Endothelial cell of umbilical vein (primary cell): Measurements from ENCODE around the gene TSEN15. TPM values are rescaled to one million over a fixed set of nuclear protein-coding genes. Genes with fewer than 3 reads are reported as not detected.

Source experiments
- BruUV-seq: library from RNA; stranded (reverse); fragments of 400-500 nt; replicated peaks from 2 replicates; lab custom pipeline; 2021; lab: Mats Ljungman, UMichigan
- CTCF ChIA-PET: fragments of 300-600, 350-600 bp; sonication (Branson Sonifier 250); formaldehyde crosslinking; loops from one replicate; lab custom pipeline; 2021; ENCODE audit warnings: antibody characterized with exemption, inconsistent platforms; lab: Charles Lee
- POLR2A ChIA-PET: fragments of 300-600, 350-600 bp; sonication (Branson Sonifier 250); formaldehyde crosslinking; loops from one replicate; lab custom pipeline; 2021; ENCODE audit warnings: antibody characterized with exemption, inconsistent platforms; lab: Charles Lee
- DNase-seq: peaks from one replicate; pipeline ENCODE4 v3.0.0-alpha.2; 2011; ENCODE audit warnings: low read depth, low spot score
- FAIRE-seq: peaks from 2 replicates; lab custom pipeline; 2011; peaks lifted over from hg19 to GRCh38; lab: Jason Lieb, UNC
- H2AFZ ChIP-seq: 2 replicates; pipeline ENCODE4 v1.6.0; 2012; ENCODE audit warnings: low read depth, low read length, control low read depth, inconsistent platforms
- H3K27ac ChIP-seq: 2 replicates; pipeline ENCODE4 v1.5.1; 2011; ENCODE audit warnings: low read depth, mild to moderate bottlenecking, control low read depth, low read length, moderate library complexity; ENCODE audit not compliant: insufficient read depth
- H3K27me3 ChIP-seq, 2 experiments: 2 replicates each; pipeline versions ENCODE4 v1.6.0 to v1.6.1; 2011; ENCODE audit warnings: low read length in 2 of 2, mixed read lengths in 1 of 2; ENCODE audit not compliant: control insufficient read depth in 2 of 2, insufficient read depth in 2 of 2
- H3K36me3 ChIP-seq, 2 experiments: 2 replicates in 1 of 2; 3 replicates in 1 of 2; pipeline ENCODE4 v1.5.1; 2011; ENCODE audit warnings: low read length in 2 of 2, mild to moderate bottlenecking in 1 of 2, moderate library complexity in 1 of 2; ENCODE audit not compliant: control insufficient read depth in 2 of 2, insufficient read depth in 2 of 2; ENCODE audit errors: extremely low read depth in 1 of 2
- H3K4me1 ChIP-seq: 3 replicates; pipeline ENCODE4 v1.5.1; 2011; ENCODE audit warnings: mild to moderate bottlenecking, low read length; ENCODE audit not compliant: control insufficient read depth, insufficient read depth; ENCODE audit errors: extremely low read depth
- H3K4me2 ChIP-seq: 2 replicates; pipeline ENCODE4 v1.6.1; 2011; ENCODE audit warnings: low read length, control low read depth, mixed read lengths; ENCODE audit not compliant: insufficient read depth
- H3K4me3 ChIP-seq, 3 experiments: fragments of 200-600 bp in 1 of 3; sonication (generic), shearing (Covaris generic) in 1 of 3; replicated peaks in 1 of 3; 2 replicates each; pipeline ENCODE4 v1.5.1; 2011 to 2016; ENCODE audit warnings: control low read depth in 3 of 3, low read length in 3 of 3, mild to moderate bottlenecking in 2 of 3, inconsistent platforms in 1 of 3, low read depth in 1 of 3, moderate library complexity in 1 of 3; ENCODE audit not compliant: insufficient read depth in 1 of 3
- H3K79me2 ChIP-seq: 2 replicates; pipeline ENCODE4 v1.6.0; 2012; ENCODE audit warnings: low read length, inconsistent platforms; ENCODE audit not compliant: control insufficient read depth, insufficient read depth
- H3K9ac ChIP-seq: replicated peaks from 2 replicates; pipeline ENCODE3; 2011; ENCODE audit warnings: low read length, control low read depth; ENCODE audit not compliant: insufficient read depth; ENCODE audit errors: extremely low read depth
- H3K9me1 ChIP-seq: replicated peaks from 3 replicates; pipeline ENCODE4 v1.6.0; 2011; ENCODE audit warnings: mild to moderate bottlenecking, low read length; ENCODE audit not compliant: control insufficient read depth, insufficient read depth; ENCODE audit errors: extremely low read depth
- H3K9me3 ChIP-seq: replicated peaks from 2 replicates; pipeline ENCODE4 v1.5.1; 2012; ENCODE audit warnings: low read length, inconsistent platforms; ENCODE audit not compliant: control insufficient read depth, insufficient read depth
- H4K20me1 ChIP-seq: replicated peaks from 2 replicates; pipeline ENCODE3; 2011; ENCODE audit warnings: mild to moderate bottlenecking, low read length; ENCODE audit not compliant: control insufficient read depth, insufficient read depth; ENCODE audit errors: extremely low read depth
- EZH2 ChIP-seq: IDR thresholded peaks from 2 replicates; pipeline ENCODE4 v1.6.1; 2012; ENCODE audit warnings: borderline replicate concordance, low read depth, mild to moderate bottlenecking, moderate library complexity, low read length, inconsistent platforms; ENCODE audit not compliant: severe bottlenecking
- FOS ChIP-seq: IDR thresholded peaks from 2 replicates; pipeline ENCODE4 v1.6.1; 2011; ENCODE audit warnings: mild to moderate bottlenecking, low read length, moderate library complexity, borderline replicate concordance; ENCODE audit not compliant: insufficient read depth
- GATA2 ChIP-seq: IDR thresholded peaks from 2 replicates; pipeline ENCODE4 v1.7.0; 2011; ENCODE audit warnings: low read depth, mild to moderate bottlenecking, moderate library complexity, mixed read lengths, low read length; ENCODE audit not compliant: insufficient read length, insufficient read depth
- JUN ChIP-seq: IDR thresholded peaks from 2 replicates; pipeline ENCODE4 v1.6.1; 2011; ENCODE audit warnings: borderline replicate concordance, low read depth; ENCODE audit not compliant: insufficient read length, insufficient read depth
- MAX ChIP-seq: IDR thresholded peaks from 2 replicates; pipeline ENCODE4 v1.6.1; 2011; ENCODE audit not compliant: insufficient read depth, insufficient read length
- MYC ChIP-seq: IDR thresholded peaks from one replicate; pipeline ENCODE4 v1.6.1; 2011; ENCODE audit warnings: mild to moderate bottlenecking, low read depth, low read length
- POLR2A ChIP-seq: IDR thresholded peaks from 2 replicates; pipeline ENCODE4 v1.6.1; 2012; ENCODE audit warnings: low read depth, mild to moderate bottlenecking, control low read depth, low read length
- POLR2AphosphoS5 ChIP-seq: IDR thresholded peaks from 2 replicates; pipeline ENCODE4 v1.6.1; 2012; ENCODE audit warnings: low read depth, mild to moderate bottlenecking, control low read depth, low read length, moderate library complexity; ENCODE audit not compliant: insufficient read depth
- dilution Hi-C: fragments of 300-500 bp; cut with MboI; formaldehyde crosslinking; loops from one replicate; pipeline ENCODE4 v1.15.0; 2019; ENCODE audit warnings: low sequenced_read_pairs; ENCODE audit not compliant: extremely low pct_ligation_motif_present
- intact Hi-C: fragments of 100-400 bp; cut with micrococcal nuclease; formaldehyde crosslinking; loops from one replicate; pipeline ENCODE4 v1.10.0; 2022
- polyA plus RNA-seq, 4 experiments: library from polyadenylated mRNA; depleted of rRNA in 3 of 4; stranded (reverse) in 3 of 4; unstranded in 1 of 4; fragments of >200 nt; gene quantifications; 2 replicates each; pipeline versions ENCODE4 v1.2.1 to v1.2.3, GENCODE V29; 2011 to 2012; ENCODE audit warnings: missing spikeins in 1 of 4
- total RNA-seq: library from RNA; stranded (reverse); gene quantifications from 2 replicates; pipeline ENCODE4 v1.2.3, GENCODE V29; 2021
- TF ChIP-seq, protein P1 (sequence below), 2 donors: IDR thresholded peaks; 1 replicate in 1 of 2; 2 replicates in 1 of 2; pipeline ENCODE4 v1.5.1; 2011; ENCODE audit warnings: low read length in 2 of 2, mild to moderate bottlenecking in 2 of 2, moderate library complexity in 2 of 2, control low read depth in 1 of 2, inconsistent platforms in 1 of 2, low read depth in 1 of 2; ENCODE audit not compliant: insufficient read depth in 1 of 2; ENCODE audit errors: extremely low read depth in 1 of 2

TSEN15 gene
- total and polyA plus RNA-seq, 2 donors (not counting 3 experiments of a cell fraction or from before 2014, with no cell fraction given): 20.6 to 25.8 TPM

DNA sequence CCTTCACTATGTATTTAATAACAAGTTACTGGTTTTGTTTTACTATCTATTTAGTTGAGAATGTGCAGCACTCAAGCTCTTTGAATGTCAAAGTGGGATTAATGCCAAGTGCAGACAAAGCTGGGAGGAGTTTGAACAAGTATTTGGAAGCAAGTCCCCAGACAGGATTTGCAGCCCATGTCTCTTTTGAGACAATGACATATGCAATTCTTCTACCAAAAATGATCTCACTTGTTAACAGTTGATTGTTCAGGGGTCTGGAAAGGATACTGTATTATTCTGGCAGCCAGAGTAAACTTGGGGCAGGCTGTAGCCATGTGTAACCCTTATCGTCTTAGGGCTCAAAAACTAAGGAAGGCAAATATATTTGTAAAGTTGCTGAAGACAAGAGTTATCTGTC is 29.8 kb upstream of the TSEN15 start:
- Histone ChIP-seq H3K4me2 (no peak overlapping the region), H3K9me1 (no peaks in the 10 kb centered on the region), H3K4me3 (no peak overlapping the region), H3K9me3 (no peaks in the 10 kb centered on the region), H3K4me1 (no peaks in the 10 kb centered on the region), H3K27me3 (peaks cover 11 to 13% of the 10 kb centered on the region in 2 experiments), H3K27ac (no peak overlapping the region), H4K20me1 (no peaks in the 10 kb centered on the region), H2AFZ (no peak overlapping the region), H3K36me3 (no peaks in the 10 kb centered on the region), H3K9ac (no peak overlapping the region), H3K79me2 (no peaks in the 10 kb centered on the region)
- intact Hi-C loops: no loop called here
- no peak for DNase-seq
- dilution Hi-C loops: no loop called here
- TF ChIP-seq GATA2 (no peak), MAX (no peak), FOS (no peak), EZH2 (no peak), JUN (no peak), MYC (no peak), POLR2AphosphoS5 (no peak), POLR2A (no peak)
- TF ChIP-seq, protein P1, sequence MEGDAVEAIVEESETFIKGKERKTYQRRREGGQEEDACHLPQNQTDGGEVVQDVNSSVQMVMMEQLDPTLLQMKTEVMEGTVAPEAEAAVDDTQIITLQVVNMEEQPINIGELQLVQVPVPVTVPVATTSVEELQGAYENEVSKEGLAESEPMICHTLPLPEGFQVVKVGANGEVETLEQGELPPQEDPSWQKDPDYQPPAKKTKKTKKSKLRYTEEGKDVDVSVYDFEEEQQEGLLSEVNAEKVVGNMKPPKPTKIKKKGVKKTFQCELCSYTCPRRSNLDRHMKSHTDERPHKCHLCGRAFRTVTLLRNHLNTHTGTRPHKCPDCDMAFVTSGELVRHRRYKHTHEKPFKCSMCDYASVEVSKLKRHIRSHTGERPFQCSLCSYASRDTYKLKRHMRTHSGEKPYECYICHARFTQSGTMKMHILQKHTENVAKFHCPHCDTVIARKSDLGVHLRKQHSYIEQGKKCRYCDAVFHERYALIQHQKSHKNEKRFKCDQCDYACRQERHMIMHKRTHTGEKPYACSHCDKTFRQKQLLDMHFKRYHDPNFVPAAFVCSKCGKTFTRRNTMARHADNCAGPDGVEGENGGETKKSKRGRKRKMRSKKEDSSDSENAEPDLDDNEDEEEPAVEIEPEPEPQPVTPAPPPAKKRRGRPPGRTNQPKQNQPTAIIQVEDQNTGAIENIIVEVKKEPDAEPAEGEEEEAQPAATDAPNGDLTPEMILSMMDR (IDR thresholded peaks at IDR 0.05; ENCODE audit: extremely low read depth in 1 of 2, insufficient read depth in 1 of 2, low read depth in 1 of 2, low read length in 2 of 2): no peak
- BruUV-seq: no TSS peak
- ChIA-PET CTCF (no interaction called here), POLR2A (no interaction called here)
- FAIRE-seq: no peak
